Heart left ventricle (tissue), 13 donors: Measurements from ENCODE around the gene FAM124A.

ENCODE experiments used
- CTCF ChIP-seq, 12 donors: fragments of 200-600 bp; sonication (generic) in 4 of 12; IDR thresholded peaks; one replicate each; pipeline versions ENCODE4 v1.5.0 to v1.8.0; 2018 to 2022; ENCODE audit warnings: antibody characterized with exemption in 12 of 12, mild to moderate bottlenecking in 5 of 12
- POLR2A ChIP-seq, 2 donors: fragments of 450-650 bp; IDR thresholded peaks; one replicate each; pipeline ENCODE4 v1.6.1; 2017; ENCODE audit warnings: antibody characterized with exemption in 2 of 2, mild to moderate bottlenecking in 2 of 2, moderate library complexity in 2 of 2
- donor health status: ischemic (EF 13 %, LVEDD 7.1; RV severe dilation, severe dysfunction).
- donor health status: DM: no; HTN: yes; CAD: no.
- donor health status: DM: no; HTN: no; CAD: no.
- donor health status: ischemic (EF 25% LVEDD 6.9; RV normal size, moderate dysfunction).
- donor health status: ischemic (EF 25% LVEDD 5.7; RV mildly dilated, moderate dysfunction).
- donor health status: ischemic (EF 35%, LVEDD 5.7; RV mildly dilated, moderate dysfunction).
- donor health status: nonischemic (EF 11% LVEDD 7.7; RV severe dilation, severe dysfunction).
- donor health status: DM: yes; HTN: yes; CAD: no.
- donor health status: PGD.
- donor health status: ischemic (EF 29% LVEDD 5.4; RV normal size, mild dysfunction).
- donor health status: nonischemic (EF 23%, LVEDD 6.1; RV moderate dilation, normal function).

GRCh38 chr13:51178456-51179074, 43.6 kb upstream of the FAM124A start:
- TF ChIP-seq CTCF (IDR thresholded peaks at IDR 0.05) (no peak), POLR2A (IDR thresholded peaks at IDR 0.05) (no peak)
